AG04450 (cell line): ENCODE measurements around the gene RALGPS1. TPM values are rescaled to one million over a fixed set of nuclear protein-coding genes. Genes with fewer than 3 reads are reported as not detected.

Experiments used
- CTCF ChIA-PET: fragments of 300-600, 350-600 bp; formaldehyde crosslinking; extraction: SDS; loops from one replicate; lab custom pipeline; 2022; ENCODE audit warnings: antibody characterized with exemption, inconsistent platforms; lab: Charles Lee
- POLR2A ChIA-PET: fragments of 350-600 bp; formaldehyde crosslinking; extraction: SDS; loops from one replicate; lab custom pipeline; 2021; ENCODE audit warnings: antibody characterized with exemption, inconsistent platforms; lab: Yijun Ruan, JAX
- DNase-seq: peaks from one replicate; pipeline ENCODE4 v3.0.0-alpha.2; 2011; ENCODE audit warnings: low read depth, low spot score
- H3K27ac ChIP-seq: one replicate; pipeline ENCODE4 v1.5.1; 2012; ENCODE audit warnings: low read depth, low read length, control low read depth
- H3K27me3 ChIP-seq: one replicate; pipeline ENCODE4 v1.6.0; 2012; ENCODE audit warnings: low read length; ENCODE audit not compliant: control insufficient read depth, insufficient read depth
- H3K4me3 ChIP-seq: 2 replicates; pipeline ENCODE4 v1.5.1; 2011; ENCODE audit warnings: mild to moderate bottlenecking, low read depth, low read length, control low read depth
- H3K9me3 ChIP-seq: 2 replicates; pipeline ENCODE4 v1.5.1; 2012; ENCODE audit warnings: low read length; ENCODE audit not compliant: control insufficient read depth, insufficient read depth
- CTCF ChIP-seq: IDR thresholded peaks from 2 replicates; pipeline ENCODE4 v1.5.1; 2011; ENCODE audit warnings: low read depth, low read length, control low read depth, inconsistent platforms
- polyA plus RNA-seq: library from polyadenylated mRNA; depleted of rRNA; stranded (reverse); fragments of >200 nt; gene quantifications from 2 replicates; pipeline ENCODE4 v1.2.3, GENCODE V29; 2011

RALGPS1 gene
- polyA plus RNA-seq, 1 experiment, result 4.6 TPM

GRCh38 chr9:127126971-127127370, 212.4 kb downstream of the RALGPS1 start:
- Histone ChIP-seq H3K4me3 (no peak overlapping the region), H3K27me3 (no peaks in the 10 kb centered on the region), H3K9me3 (no peaks in the 10 kb centered on the region; the same call in 1 of the 2 replicates), H3K27ac (no peak overlapping the region)
- ChIA-PET POLR2A (no interaction called here), CTCF (interaction anchor here (1.9 kb wide), 1 partner anchor 161 kb away, joined by 6 read pairs; no protein-coding TSS in a partner anchor)
- TF ChIP-seq CTCF, result no peak
- no peak for DNase-seq

DNA sequence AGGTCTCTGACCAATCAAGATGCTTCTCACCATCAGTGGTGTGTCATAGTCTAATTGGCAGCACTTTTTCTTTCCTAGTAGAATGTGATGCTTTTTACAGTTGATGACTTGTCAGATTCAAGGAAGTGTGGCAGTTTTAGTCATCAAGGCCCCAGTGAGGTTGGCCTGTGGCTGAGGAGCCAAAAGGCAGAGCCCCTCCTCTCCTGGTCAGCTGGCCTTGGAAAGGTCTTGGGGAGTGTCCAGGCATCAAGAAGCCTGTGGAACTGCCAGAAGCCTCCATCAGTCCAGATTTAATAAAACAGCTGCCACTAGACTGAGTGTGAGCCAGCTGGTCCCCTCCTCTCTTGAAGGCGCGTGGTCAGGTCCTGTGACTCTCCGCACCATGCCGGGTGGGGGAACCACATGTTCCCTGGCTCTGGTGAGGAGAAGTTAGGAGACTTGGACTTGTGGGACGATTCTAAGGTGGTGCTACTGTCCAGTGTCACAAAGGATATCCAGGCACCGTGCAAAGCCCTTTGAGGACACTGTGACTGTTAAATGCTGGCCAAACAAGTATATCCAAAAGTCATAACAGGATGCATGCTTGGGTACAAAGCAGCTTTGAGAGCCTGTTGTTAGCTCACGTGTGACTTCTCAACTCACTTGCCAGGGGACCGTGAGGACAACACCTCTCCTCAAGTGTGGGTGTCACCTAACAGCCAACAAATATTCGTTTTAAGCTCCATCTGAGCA, 213.9 kb downstream of the RALGPS1 start:
- ChIA-PET POLR2A (no interaction called here), CTCF (interaction anchor here (1.0 kb wide), 1 partner anchor 71 kb away, joined by 3 read pairs; no protein-coding TSS in a partner anchor)
- Histone ChIP-seq H3K9me3 (no peaks in the 10 kb centered on the region), H3K27me3 (no peaks in the 10 kb centered on the region), H3K4me3 (no peak overlapping the region), H3K27ac (no peak overlapping the region)
- no peak for DNase-seq
- TF ChIP-seq CTCF, result no peak

DNA sequence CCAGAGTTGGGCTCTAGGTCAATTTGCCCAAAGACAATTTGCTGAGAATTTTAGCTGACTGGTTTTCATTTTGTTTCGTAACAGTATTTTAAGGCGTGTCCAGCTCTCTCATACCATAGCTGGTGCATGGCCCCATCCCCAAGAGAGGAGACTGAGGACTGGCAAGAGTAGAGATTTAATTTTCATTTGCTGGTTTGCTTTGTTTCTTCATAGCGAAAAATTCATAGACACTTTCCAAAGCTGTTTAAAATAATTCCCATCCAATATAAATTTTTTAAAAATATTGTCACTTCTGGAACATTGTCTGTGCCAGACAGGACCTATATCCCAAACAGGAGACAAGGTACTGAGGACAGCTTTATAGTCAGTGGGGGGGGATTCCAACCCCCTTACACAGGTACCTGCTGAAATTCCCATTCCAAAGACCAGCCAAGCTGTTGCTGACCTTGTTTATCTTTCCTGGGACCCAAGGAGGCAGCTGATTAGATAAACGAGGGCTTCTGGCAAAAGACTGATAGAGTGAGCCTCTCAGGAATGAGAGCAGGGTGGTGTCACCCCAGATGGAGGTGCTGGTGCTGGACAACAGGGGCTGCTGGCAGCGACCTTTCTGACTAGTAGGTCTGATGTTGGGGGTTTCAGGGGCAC, 214.6 kb downstream of the RALGPS1 start:
- Histone ChIP-seq H3K9me3 (no peaks in the 10 kb centered on the region), H3K27ac (no peak overlapping the region), H3K27me3 (no peaks in the 10 kb centered on the region), H3K4me3 (no peak overlapping the region)
- ChIA-PET CTCF (interaction anchor here (1.0 kb wide), 1 partner anchor 70 kb away, joined by 3 read pairs; no protein-coding TSS in a partner anchor), POLR2A (no interaction called here)
- no peak for DNase-seq
- TF ChIP-seq CTCF, result no peak

DNA sequence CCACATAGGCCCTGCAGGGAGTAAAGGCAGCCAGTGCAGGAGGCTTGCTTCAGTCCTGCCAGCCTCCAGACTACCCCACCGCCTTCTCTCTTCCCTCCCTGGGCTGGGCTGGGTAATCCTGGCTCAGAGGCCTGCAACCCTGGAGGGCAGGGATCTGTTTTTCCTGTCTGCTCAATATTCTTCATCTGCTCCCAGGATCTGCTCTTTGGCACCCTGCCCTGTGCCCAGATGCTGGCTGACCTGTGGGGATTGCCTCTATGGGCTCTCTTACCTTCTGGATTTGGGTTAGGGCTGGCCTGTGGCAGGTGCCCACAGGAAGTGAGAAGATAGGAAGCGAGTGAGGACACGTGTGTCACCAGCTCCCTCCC, 215.1 kb downstream of the RALGPS1 start:
- H3K27me3 ChIP-seq, result no peaks in the 10 kb centered on the region
- no peak overlapping the region for H3K27ac ChIP-seq
- H3K9me3 ChIP-seq, result no peaks in the 10 kb centered on the region
- no peak for TF ChIP-seq CTCF
- ChIA-PET POLR2A (no interaction called here), CTCF (no interaction called here)
- no peak overlapping the region for H3K4me3 ChIP-seq
- DNase-seq, result no peak

GRCh38 chr9:127130235-127130634, 215.7 kb downstream of the RALGPS1 start:
- no peak for TF ChIP-seq CTCF
- DNase-seq, result no peak
- Histone ChIP-seq H3K9me3 (no peaks in the 10 kb centered on the region), H3K4me3 (no peak overlapping the region), H3K27ac (no peak overlapping the region), H3K27me3 (no peaks in the 10 kb centered on the region)
- ChIA-PET POLR2A (interaction anchor here (1.4 to 2.1 kb wide), 3 partner anchors 8 to 67 kb away, joined by 4 to 33 read pairs (median 7); partner anchors contain the start of gene ANGPTL2), CTCF (interaction anchor here (2.2 kb wide), 1 partner anchor 165 kb away, joined by 5 read pairs; no protein-coding TSS in a partner anchor)
